ENCODE measurements around the gene LRFN3. TPM values are rescaled to one million over a fixed set of nuclear protein-coding genes. Genes with fewer than 3 reads are reported as not detected.

The LRFN3 gene
- total and polyA plus RNA-seq, 3 donors from 2014 or later, result 12.7 to 31.7 (median 27.6) TPM

GRCh38 chr19:35905178-35905727 lies 30.9 kb upstream of the LRFN3 start:
- no peak for DNase-seq
- Histone ChIP-seq H3K9me3 (no peaks in the 10 kb centered on the region), H3K27ac (no peak overlapping the region), H3K36me3 (ENCODE audit: low read depth, missing control alignments) (no peaks in the 10 kb centered on the region), H3K4me1 (no peaks in the 10 kb centered on the region), H3K27me3 (no peaks in the 10 kb centered on the region), H3K4me3 (no peak overlapping the region)
- TF ChIP-seq POLR2A (IDR thresholded peaks at IDR 0.05), result no peak
- TF ChIP-seq, protein P1, sequence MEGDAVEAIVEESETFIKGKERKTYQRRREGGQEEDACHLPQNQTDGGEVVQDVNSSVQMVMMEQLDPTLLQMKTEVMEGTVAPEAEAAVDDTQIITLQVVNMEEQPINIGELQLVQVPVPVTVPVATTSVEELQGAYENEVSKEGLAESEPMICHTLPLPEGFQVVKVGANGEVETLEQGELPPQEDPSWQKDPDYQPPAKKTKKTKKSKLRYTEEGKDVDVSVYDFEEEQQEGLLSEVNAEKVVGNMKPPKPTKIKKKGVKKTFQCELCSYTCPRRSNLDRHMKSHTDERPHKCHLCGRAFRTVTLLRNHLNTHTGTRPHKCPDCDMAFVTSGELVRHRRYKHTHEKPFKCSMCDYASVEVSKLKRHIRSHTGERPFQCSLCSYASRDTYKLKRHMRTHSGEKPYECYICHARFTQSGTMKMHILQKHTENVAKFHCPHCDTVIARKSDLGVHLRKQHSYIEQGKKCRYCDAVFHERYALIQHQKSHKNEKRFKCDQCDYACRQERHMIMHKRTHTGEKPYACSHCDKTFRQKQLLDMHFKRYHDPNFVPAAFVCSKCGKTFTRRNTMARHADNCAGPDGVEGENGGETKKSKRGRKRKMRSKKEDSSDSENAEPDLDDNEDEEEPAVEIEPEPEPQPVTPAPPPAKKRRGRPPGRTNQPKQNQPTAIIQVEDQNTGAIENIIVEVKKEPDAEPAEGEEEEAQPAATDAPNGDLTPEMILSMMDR (IDR thresholded peaks at IDR 0.05), result no peak
- intact Hi-C loops (cut with DNase I; ENCODE audit: low total_unique reads), result no loop called here
- 72 to 83% methylated on average over 6 of the region's 6 CpGs for WGBS, 2 donors

- DNase-seq, result no peak
- H3K9me3 ChIP-seq, result no peaks in the 10 kb centered on the region
- intact Hi-C loops (cut with DNase I; ENCODE audit: low total_unique reads), result no loop called here
- H3K36me3 ChIP-seq (ENCODE audit: low read depth, missing control alignments), result no peaks in the 10 kb centered on the region
- TF ChIP-seq, protein P1 (IDR thresholded peaks at IDR 0.05), result no peak
- no peak for TF ChIP-seq POLR2A (IDR thresholded peaks at IDR 0.05)
- no peaks in the 10 kb centered on the region for H3K4me1 ChIP-seq
- WGBS, 2 donors, result 46 to 55% methylated on average over 10 to 12 of the region's 12 CpGs
- peak overlapping the region in 1 of 2 donors; percentile 9 for H3K4me3 ChIP-seq
- H3K27ac ChIP-seq, result peak overlapping the region in 1 of 2 donors; percentile 30
- no peaks in the 10 kb centered on the region for H3K27me3 ChIP-seq
These were observed 28.8 kb upstream of the LRFN3 start for GRCh38 chr19:35907377-35907745.

DNA sequence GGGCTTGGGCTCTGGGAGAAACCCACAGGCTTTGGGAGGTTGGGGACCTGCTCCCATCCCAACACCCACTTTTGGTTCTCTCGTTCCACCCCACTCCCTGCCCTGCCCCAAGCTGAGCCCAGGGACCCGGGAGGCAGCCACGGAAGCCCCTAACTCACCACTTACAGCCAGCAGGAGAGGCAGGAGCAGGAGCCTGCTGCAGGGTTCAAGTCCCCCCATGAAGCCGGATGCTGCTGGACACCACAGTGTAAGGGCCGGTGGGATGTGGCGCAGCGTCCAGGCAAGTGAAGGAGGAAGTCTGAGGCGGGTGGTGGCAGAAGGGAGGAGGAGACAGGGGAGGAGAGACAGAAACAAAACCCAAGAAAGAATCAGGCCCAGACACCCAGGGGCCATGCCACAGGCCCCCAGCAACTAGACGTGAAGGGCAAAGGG lies 28.1 kb upstream of the LRFN3 start, which contains the start of gene TYROBP:
TSS of gene TYROBP (minus strand) at position 286 of the 432 bp plus-strand sequence. CDS start at position 219, 67 bp downstream.
- Histone ChIP-seq H3K4me1 (no peaks in the 10 kb centered on the region), H3K27me3 (no peaks in the 10 kb centered on the region), H3K4me3 (peak within 1 kb of the TSS in 1 of 2 donors; percentile 9), H3K36me3 (ENCODE audit: low read depth, missing control alignments) (no peaks in the 10 kb centered on the region), H3K27ac (peak within 1 kb of the TSS in 1 of 2 donors; percentile 41), H3K9me3 (no peaks in the 10 kb centered on the region)
- TF ChIP-seq POLR2A (IDR thresholded peaks at IDR 0.05), result no peak
- TF ChIP-seq, protein P1 (IDR thresholded peaks at IDR 0.05), result no peak
- DNase-seq, result no peak
- intact Hi-C loops (cut with DNase I; ENCODE audit: low total_unique reads), result no loop called here
- WGBS, 2 donors, result 77 to 78% methylated on average over 9 of the region's 9 CpGs

- DNase-seq, result peak; percentile 60
- TF ChIP-seq POLR2A (IDR thresholded peaks at IDR 0.05), result no peak
- TF ChIP-seq, protein P1 (IDR thresholded peaks at IDR 0.05), result no peak
- intact Hi-C loops (cut with DNase I; ENCODE audit: low total_unique reads), result no loop called here
- Histone ChIP-seq H3K4me3 (no peak overlapping the region), H3K27ac (peak overlapping the region in 1 of 2 donors; percentile 41), H3K4me1 (no peaks in the 10 kb centered on the region), H3K9me3 (no peaks in the 10 kb centered on the region), H3K27me3 (no peaks in the 10 kb centered on the region), H3K36me3 (ENCODE audit: low read depth, missing control alignments) (no peaks in the 10 kb centered on the region)
- WGBS, 2 donors, result 78 to 85% methylated on average over 9 to 10 of the region's 10 CpGs
These were observed 27.0 kb upstream of the LRFN3 start for GRCh38 chr19:35908973-35909683.

Data from testis (tissue), 3 donors.